Measurements from ENCODE around the gene FOXP1. TPM values are rescaled to one million over a fixed set of nuclear protein-coding genes. Genes with fewer than 3 reads are reported as not detected.

FOXP1 gene
- total RNA-seq, 2 experiments from 2014 or later: 144 to 152 TPM

- ChIA-PET POLR2A (no interaction called here), CTCF (no interaction called here)
Observed at GRCh38 chr3:71466483-71466882, 117.0 kb downstream of the FOXP1 start.

GRCh38 chr3:71465371-71466036 lies 118.0 kb downstream of the FOXP1 start:
- POLR2A ChIA-PET: no interaction called here
- CTCF ChIA-PET: no interaction called here

DNA sequence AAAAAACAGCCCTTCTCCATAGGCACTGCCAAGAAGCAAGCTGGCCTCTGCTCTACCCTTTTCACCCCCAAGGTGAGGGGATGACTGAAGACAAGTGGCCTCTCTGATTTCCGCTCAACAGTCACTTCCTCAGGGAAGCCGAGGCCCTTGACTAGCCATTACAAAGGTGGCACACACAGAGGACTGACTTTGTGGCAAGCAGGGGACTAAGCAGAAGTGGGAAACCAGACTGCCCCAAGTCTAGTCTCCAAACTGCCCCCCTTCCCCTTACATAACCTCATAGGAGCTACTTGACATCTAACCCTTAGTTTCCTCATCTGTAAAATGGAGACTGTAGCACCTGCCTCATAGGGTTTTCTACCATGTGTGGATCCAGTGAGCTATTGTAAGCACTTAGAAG lies 118.9 kb downstream of the FOXP1 start:
- ChIA-PET CTCF (interaction anchor here (0.5 kb wide), 1 partner anchor 293 kb away, joined by 3 read pairs; no protein-coding TSS in a partner anchor), POLR2A (interaction anchor here (0.6 kb wide), 1 partner anchor 39 kb away, joined by 3 read pairs; no protein-coding TSS in a partner anchor)

DNA sequence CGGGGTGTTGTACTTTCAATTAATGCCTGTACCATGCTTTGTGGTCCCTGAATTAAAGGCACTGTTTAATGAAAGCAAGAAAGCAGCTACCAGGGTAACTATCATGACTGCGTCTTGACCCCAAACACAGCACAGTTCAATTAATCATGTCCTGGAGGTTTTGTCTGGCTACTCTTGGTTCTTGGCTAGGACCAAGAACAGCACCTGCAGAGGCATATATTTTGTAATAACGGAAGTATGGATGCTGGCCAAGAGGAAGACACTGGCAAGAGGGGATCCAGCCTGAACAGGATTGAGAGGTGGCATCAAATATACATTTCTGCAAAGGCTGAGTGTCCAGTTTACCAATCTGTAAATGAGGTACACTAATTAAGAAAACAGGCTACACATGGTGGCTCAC lies 119.9 kb downstream of the FOXP1 start:
- POLR2A ChIA-PET: interaction anchor here (0.6 kb wide), 1 partner anchor 312 kb away, joined by 4 read pairs; no protein-coding TSS in a partner anchor
- CTCF ChIA-PET: no interaction called here

- POLR2A ChIA-PET: no interaction called here
- CTCF ChIA-PET: no interaction called here
Observed at GRCh38 chr3:71462586-71462985, 120.9 kb downstream of the FOXP1 start.

DNA sequence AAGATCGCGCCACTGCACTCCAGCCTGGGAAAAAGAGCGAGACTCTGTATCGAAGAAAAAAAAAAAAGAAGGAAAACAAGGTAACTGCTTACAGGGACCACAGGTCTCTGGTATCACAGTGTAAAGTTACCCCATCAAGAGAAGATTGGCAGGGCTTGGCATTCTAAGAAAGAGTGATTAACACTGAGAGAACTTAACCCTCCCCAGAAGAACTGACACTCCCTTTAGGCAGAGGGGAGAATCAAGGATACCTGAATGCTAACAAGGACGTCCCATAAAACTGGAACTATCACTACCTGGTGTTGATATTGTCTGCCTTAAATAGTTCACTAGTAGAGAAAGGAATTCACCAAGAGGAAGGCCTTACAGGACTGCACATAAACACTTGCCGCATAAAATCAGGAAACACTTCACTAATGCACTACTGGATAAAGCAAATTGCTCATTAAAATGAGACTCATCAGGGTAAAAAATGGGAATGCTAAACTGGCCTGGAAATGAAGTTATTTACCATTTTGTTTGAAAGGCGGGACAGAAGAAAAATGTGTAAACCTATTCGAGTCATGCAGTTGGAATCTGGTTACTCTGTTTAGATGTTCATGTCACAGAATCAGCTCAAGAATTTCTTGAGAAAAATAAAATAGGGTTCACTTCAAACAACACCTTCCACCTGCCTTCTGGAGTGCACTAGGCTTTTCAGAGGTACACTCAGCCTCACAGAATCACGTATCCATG lies 121.6 kb downstream of the FOXP1 start:
- POLR2A ChIA-PET: no interaction called here
- CTCF ChIA-PET: interaction anchor here (0.7 kb wide), 1 partner anchor 110 kb away, joined by 3 read pairs; no protein-coding TSS in a partner anchor

GRCh38 chr3:71461114-71461513 lies 122.4 kb downstream of the FOXP1 start:
- ChIA-PET POLR2A (interaction anchor here (0.8 kb wide), 1 partner anchor 35 kb away, joined by 3 read pairs; no protein-coding TSS in a partner anchor), CTCF (interaction anchor here (0.7 to 1.4 kb wide), 2 partner anchors 20 to 109 kb away, joined by 3 read pairs; no protein-coding TSS in a partner anchor)

- POLR2A ChIA-PET: no interaction called here
- CTCF ChIA-PET: interaction anchor here (1.3 kb wide), 1 partner anchor 12 kb away, joined by 3 read pairs; no protein-coding TSS in a partner anchor
Observed at GRCh38 chr3:71458895-71459294, 124.6 kb downstream of the FOXP1 start.

DNA sequence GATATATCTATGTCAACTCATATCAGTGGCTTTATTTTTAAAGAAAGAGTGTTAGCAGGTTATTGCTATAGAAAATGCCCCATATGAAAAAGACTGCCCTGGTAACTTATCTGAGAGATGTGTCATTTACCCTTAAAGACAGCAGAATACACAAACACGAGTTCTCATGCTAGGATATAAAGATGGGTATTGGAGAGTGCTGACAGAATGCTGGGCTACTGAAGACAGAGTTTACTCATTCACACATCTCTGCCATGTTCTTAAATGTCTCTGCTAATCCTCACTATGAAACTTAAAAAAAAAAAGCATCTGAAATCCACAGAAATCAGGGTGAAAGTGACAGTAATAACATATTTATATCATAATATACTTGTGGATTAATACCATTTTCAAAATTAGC lies 126.7 kb downstream of the FOXP1 start:
- POLR2A ChIA-PET: no interaction called here
- CTCF ChIA-PET: no interaction called here

- CTCF ChIA-PET: no interaction called here
- POLR2A ChIA-PET: interaction anchor here (0.5 kb wide), 1 partner anchor 9 kb away, joined by 3 read pairs; no protein-coding TSS in a partner anchor
Observed at GRCh38 chr3:71456156-71456555, 127.4 kb downstream of the FOXP1 start.

DNA sequence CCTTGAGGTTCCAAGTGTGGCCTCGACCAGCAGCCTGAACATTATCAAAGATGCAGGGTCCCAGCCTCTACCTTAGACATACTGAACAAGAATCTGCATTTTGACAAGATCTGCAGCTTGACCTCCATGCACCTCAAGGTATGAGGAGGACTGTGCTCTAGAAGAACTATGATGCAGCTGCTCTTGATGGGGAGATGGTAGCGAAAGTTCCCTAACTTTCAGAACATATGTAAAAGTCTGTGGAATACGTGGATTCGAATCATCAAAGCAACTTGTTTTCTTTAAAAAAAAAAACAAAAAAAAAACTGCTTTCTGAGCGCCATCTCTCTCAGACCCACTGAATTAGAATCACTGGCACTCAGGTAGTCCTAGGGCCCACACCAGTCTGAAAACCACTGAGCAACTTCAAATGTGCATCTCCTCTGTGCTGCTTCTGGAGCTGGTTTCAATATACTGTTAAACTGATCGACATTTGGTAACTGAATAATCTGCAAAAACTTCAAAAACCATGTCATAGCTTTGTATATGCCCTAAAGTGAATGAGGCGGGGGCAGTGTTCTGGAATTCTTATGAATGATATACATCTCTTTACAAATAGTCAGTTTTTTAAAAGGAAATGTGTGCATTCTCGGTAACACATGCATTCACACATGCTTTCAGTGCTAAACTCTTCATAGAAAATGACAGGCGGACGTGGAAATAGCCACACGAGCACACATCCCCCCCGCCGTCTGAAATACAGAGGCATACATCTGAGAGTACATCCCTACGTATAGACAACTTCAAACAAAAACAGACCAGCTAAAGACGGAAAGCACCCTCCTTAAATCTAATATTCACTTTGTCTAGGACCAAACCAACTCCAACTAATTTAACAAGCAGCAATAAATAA lies 128.8 kb downstream of the FOXP1 start:
- POLR2A ChIA-PET: interaction anchor here (0.7 to 1.0 kb wide), 3 partner anchors 10 to 130 kb away, joined by 3 to 4 read pairs (median 3); no protein-coding TSS in a partner anchor
- CTCF ChIA-PET: interaction anchor here (0.6 to 2.0 kb wide), 5 partner anchors 9 to 94 kb away, joined by 3 to 6 read pairs (median 4); no protein-coding TSS in a partner anchor

DNA sequence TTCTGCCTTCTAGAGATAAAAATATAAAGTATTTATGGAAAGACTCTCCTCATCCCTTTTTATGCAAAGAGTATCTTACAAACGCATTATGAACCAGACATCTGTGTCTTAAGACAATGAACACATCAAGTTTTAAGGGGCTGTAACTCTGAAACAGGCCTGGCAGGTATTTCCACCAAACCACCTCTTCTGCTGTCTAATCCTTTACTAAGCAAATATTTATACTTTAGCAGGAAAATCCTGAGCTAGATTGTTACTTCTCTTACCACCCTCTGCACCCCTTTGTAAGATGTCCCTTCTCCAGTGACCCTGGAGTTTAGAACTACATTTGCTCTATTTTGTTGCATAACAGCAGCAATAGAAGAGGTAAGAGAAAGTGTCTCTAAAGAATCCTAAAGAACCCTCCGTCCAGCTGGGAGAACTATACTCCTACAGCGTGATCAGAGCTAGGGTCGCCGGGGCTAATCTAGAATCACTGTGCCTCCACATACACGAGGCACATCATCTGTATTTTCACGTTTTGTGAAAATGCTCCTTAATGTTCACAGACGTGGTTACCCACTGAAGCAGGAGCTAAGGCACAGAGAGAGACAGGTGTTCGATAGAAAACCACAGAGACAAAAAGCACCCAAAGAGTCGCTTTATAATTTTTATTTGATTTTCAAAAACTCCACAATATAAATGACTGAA lies 129.6 kb downstream of the FOXP1 start:
- ChIA-PET CTCF (interaction anchor here (1.6 to 2.0 kb wide), 3 partner anchors 9 to 56 kb away, joined by 4 to 6 read pairs (median 5); no protein-coding TSS in a partner anchor), POLR2A (interaction anchor here (0.7 to 1.0 kb wide), 2 partner anchors 9 to 10 kb away, joined by 3 read pairs; no protein-coding TSS in a partner anchor)

- ChIA-PET POLR2A (no interaction called here), CTCF (interaction anchor here (1.4 to 1.7 kb wide), 2 partner anchors 16 to 56 kb away, joined by 3 to 5 read pairs; no protein-coding TSS in a partner anchor)
Observed at GRCh38 chr3:71453319-71453718, 130.2 kb downstream of the FOXP1 start.

GRCh38 chr3:71451812-71452211 lies 131.7 kb downstream of the FOXP1 start:
- ChIA-PET POLR2A (no interaction called here), CTCF (no interaction called here)

DNA sequence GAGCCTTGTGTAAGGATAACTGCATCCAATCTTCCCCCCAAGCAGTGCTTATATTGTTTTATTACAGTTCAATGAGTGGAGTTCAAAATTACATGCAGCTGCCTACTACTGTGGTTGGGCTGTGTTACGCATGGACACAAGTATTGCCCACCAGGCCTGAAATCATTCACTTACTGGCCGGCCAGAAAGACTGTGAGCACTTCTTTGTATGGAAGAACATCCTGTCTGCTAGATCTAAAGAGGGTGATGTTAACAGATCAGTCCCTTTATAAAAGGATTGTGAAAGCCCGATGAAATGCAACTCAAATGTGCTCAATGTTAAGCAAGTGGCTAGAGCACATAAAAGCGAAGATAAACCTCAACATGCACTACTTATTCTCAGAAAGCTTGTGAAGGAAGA lies 132.5 kb downstream of the FOXP1 start:
- ChIA-PET POLR2A (no interaction called here), CTCF (no interaction called here)

DNA sequence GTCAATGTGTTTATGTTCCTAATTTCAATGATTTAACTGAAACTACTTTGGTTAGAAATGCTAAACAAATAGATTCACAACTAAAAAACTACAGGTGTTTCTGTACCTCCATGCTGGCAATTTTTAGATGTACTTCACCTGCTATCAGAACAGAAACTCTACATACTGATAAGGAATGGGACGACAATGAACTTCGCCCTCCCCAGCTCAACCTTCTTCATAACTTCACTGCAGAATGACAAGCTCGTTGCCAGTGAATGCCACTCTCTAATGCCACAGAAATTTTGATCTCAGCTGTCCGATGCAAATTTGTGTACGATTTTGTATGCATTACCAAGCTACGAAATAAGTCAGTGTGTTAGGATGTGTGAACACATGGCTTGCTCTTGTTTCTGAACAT lies 133.4 kb downstream of the FOXP1 start:
- ChIA-PET CTCF (no interaction called here), POLR2A (interaction anchor here (0.7 kb wide), 1 partner anchor 33 kb away, joined by 3 read pairs; no protein-coding TSS in a partner anchor)

DNA sequence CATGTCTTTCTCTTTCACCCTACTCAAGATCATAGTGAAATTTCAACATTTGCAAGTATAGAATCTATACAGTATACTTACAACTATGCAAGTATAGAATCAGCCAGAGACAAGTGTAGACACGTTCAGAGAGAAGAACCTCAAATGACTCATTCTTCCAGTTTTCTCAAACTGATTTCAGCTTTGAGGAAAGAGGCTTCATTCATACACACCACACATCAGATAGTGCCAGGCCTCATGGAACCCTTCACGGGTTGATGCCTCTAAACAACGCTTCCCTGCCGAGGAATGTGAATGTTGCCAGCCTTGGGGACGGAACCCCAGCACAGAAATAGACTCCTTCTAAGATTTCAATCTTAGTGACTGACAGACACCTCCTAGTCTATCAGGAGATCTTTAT lies 135.7 kb downstream of the FOXP1 start:
- CTCF ChIA-PET: interaction anchor here (1.6 kb wide), 1 partner anchor 11 kb away, joined by 3 read pairs; no protein-coding TSS in a partner anchor
- POLR2A ChIA-PET: no interaction called here

DNA sequence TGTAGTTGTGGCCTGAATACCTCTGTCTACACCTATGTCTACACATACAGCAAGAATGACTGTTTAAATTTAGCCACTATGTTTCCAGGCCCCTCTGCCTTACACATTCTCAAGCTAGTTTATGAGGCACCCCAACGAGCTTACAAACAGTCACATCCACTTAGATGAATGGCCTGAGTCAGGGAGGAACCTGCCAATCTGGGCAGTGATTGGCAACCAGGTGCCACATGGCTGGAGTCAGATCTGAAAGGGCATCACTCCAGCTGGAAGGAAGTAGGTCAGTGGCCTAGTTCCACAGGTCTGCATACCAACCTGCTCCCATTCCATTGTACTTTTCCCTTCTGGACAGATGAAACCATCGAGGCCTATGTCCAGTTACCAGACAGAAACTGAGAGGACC lies 136.3 kb downstream of the FOXP1 start:
- ChIA-PET POLR2A (interaction anchor here (0.6 kb wide), 1 partner anchor 9 kb away, joined by 3 read pairs; no protein-coding TSS in a partner anchor), CTCF (interaction anchor here (1.4 to 1.6 kb wide), 2 partner anchors 11 to 52 kb away, joined by 3 read pairs; no protein-coding TSS in a partner anchor)

All from activated CD8-positive, alpha-beta memory T cell treated with anti-CD3 and anti-CD28 coated beads for 36 hours (primary cell).